Ishikawa (cell line): Measurements from ENCODE around the gene CD151.

Experiments used
- CEBPB ChIP-seq: IDR thresholded peaks from 2 replicates; pipeline ENCODE4 v1.6.1; 2012
- CREB1 ChIP-seq: IDR thresholded peaks from 2 replicates; pipeline ENCODE4 v1.6.1; 2012; ENCODE audit warnings: low read depth
- EGR1 ChIP-seq: IDR thresholded peaks from 2 replicates; pipeline ENCODE4 v1.6.1; 2012
- EP300 ChIP-seq: IDR thresholded peaks from 2 replicates; pipeline ENCODE4 v1.6.1; 2012; ENCODE audit warnings: borderline replicate concordance
- NFIC ChIP-seq: IDR thresholded peaks from 2 replicates; pipeline ENCODE4 v1.6.1; 2012
- RAD21 ChIP-seq: IDR thresholded peaks from 2 replicates; pipeline ENCODE4 v1.6.1; 2012; ENCODE audit warnings: low read depth
- TAF1 ChIP-seq: IDR thresholded peaks from 2 replicates; pipeline ENCODE4 v1.6.1; 2012; ENCODE audit warnings: low read depth, mild to moderate bottlenecking
- TCF12 ChIP-seq: IDR thresholded peaks from 2 replicates; pipeline ENCODE4 v1.6.1; 2012; ENCODE audit warnings: low read depth
- TEAD4 ChIP-seq: IDR thresholded peaks from 2 replicates; pipeline ENCODE4 v1.6.1; 2012
- ZBTB7A ChIP-seq: IDR thresholded peaks from 2 replicates; pipeline ENCODE4 v1.6.1; 2012; ENCODE audit warnings: low read depth
- TF ChIP-seq, protein P1 (sequence below): IDR thresholded peaks from 2 replicates; pipeline ENCODE4 v1.6.1; 2012
- TF ChIP-seq, protein P2 (sequence below): IDR thresholded peaks from 2 replicates; pipeline ENCODE4 v1.6.1; 2012; ENCODE audit warnings: low read depth, mild to moderate bottlenecking

DNA sequence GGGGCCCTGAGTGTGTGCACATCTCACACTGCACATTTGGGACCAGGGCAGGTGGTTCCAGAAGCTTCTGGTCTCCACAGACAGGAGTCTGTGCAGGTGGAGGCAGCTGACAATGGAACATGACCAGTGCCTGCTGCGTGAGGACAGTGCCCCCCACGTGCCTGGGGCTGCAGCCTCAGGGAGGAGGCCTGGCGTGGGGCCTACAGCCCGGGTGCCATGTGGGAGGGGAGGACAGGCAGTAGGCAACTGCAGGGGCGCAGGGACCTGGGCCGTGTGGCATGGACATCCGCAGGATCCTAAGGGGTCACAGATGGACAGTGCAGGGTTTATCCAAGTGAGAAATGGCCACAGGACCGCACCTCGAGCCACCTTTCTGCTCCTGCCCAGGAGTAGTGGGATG is 38.7 kb downstream of the CD151 start:
- TF ChIP-seq CEBPB (no peak), CREB1 (no peak), TCF12 (no peak), EGR1 (no peak), TEAD4 (no peak), EP300 (no peak), RAD21 (no peak), TAF1 (no peak), ZBTB7A (no peak), NFIC (no peak)
- TF ChIP-seq, protein P1, sequence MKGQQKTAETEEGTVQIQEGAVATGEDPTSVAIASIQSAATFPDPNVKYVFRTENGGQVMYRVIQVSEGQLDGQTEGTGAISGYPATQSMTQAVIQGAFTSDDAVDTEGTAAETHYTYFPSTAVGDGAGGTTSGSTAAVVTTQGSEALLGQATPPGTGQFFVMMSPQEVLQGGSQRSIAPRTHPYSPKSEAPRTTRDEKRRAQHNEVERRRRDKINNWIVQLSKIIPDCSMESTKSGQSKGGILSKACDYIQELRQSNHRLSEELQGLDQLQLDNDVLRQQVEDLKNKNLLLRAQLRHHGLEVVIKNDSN = no peak
- TF ChIP-seq, protein P2, sequence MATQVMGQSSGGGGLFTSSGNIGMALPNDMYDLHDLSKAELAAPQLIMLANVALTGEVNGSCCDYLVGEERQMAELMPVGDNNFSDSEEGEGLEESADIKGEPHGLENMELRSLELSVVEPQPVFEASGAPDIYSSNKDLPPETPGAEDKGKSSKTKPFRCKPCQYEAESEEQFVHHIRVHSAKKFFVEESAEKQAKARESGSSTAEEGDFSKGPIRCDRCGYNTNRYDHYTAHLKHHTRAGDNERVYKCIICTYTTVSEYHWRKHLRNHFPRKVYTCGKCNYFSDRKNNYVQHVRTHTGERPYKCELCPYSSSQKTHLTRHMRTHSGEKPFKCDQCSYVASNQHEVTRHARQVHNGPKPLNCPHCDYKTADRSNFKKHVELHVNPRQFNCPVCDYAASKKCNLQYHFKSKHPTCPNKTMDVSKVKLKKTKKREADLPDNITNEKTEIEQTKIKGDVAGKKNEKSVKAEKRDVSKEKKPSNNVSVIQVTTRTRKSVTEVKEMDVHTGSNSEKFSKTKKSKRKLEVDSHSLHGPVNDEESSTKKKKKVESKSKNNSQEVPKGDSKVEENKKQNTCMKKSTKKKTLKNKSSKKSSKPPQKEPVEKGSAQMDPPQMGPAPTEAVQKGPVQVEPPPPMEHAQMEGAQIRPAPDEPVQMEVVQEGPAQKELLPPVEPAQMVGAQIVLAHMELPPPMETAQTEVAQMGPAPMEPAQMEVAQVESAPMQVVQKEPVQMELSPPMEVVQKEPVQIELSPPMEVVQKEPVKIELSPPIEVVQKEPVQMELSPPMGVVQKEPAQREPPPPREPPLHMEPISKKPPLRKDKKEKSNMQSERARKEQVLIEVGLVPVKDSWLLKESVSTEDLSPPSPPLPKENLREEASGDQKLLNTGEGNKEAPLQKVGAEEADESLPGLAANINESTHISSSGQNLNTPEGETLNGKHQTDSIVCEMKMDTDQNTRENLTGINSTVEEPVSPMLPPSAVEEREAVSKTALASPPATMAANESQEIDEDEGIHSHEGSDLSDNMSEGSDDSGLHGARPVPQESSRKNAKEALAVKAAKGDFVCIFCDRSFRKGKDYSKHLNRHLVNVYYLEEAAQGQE = no peak
